ENCODE data around the gene USH1C. TPM values are rescaled to one million over a fixed set of nuclear protein-coding genes. Genes with fewer than 3 reads are reported as not detected.

USH1C gene
- not detected for total RNA-seq

GRCh38 chr11:17544181-17544622, at the start of gene USH1C:
Gene USH1C (minus strand): TSS chr11:17544416. CDS start chr11:17544307, 109 bp downstream.
- H3K9me3 Mint-ChIP-seq = no peaks in the 10 kb centered on the region
- H3K4me3 Mint-ChIP-seq = no peak within 1 kb of the TSS
- no peaks in the 10 kb centered on the region for H3K4me1 Mint-ChIP-seq
- H3K36me3 Mint-ChIP-seq (ENCODE audit: low read depth) = no peaks in the 10 kb centered on the region
- H3K27me3 Mint-ChIP-seq = peaks cover 35% of the 10 kb centered on the region
- ATAC-seq (replicated peaks) = peak; percentile 45
- H3K27ac Mint-ChIP-seq = no peak within 1 kb of the TSS

GRCh38 chr11:17593466-17594245, 49.4 kb upstream of the USH1C start:
- peaks cover 14% of the 10 kb centered on the region for H3K27me3 Mint-ChIP-seq
- no peaks in the 10 kb centered on the region for H3K9me3 Mint-ChIP-seq
- no peak overlapping the region for H3K27ac Mint-ChIP-seq
- no peaks in the 10 kb centered on the region for H3K36me3 Mint-ChIP-seq (ENCODE audit: low read depth)
- no peak for ATAC-seq (replicated peaks)
- H3K4me3 Mint-ChIP-seq = no peak overlapping the region
- H3K4me1 Mint-ChIP-seq = no peaks in the 10 kb centered on the region

DNA sequence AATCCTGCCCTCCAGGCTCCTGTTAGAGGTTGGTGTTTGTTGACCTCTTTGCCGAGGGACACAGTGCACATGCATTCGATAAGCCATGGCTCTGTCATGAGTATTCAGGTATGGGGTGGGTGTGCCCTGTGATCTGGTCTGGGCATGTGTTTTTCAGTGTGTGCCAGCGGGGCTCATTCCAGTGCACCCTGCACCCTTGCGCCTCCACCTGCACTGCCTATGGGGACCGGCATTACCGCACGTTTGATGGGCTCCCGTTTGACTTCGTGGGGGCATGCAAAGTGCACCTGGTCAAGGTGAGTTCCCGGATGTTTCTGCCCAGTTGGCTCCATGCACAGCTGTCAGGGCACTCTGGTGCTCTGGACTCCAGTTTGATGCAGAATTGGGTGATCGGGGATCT, 47.1 kb upstream of the USH1C start:
- no peak for ATAC-seq (replicated peaks)
- Mint-ChIP-seq H3K4me3 (no peak overlapping the region), H3K27ac (no peak overlapping the region), H3K9me3 (no peaks in the 10 kb centered on the region), H3K4me1 (no peaks in the 10 kb centered on the region), H3K36me3 (ENCODE audit: low read depth) (no peaks in the 10 kb centered on the region), H3K27me3 (peaks cover 16% of the 10 kb centered on the region)

DNA sequence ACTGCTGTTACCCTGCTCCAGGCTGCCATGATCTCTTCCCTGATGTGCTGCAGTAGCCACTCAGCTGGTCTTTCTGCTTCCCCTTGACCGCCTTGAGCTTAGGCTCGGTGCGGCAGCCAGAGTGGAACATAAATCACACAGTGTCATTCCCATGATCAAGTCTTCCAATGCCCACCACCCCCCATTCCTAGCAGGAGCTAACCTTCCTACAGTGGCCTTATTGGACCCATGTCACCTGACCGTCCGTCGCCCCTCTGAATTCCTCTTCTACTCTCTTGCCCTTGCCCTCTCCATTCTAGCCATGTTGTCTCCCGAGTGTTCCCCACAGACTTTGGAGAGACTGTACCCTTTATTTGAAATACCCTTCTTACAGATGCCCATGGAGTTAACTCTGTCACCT, 46.2 kb upstream of the USH1C start:
- no peak for ATAC-seq (replicated peaks)
- H3K36me3 Mint-ChIP-seq (ENCODE audit: low read depth) = no peaks in the 10 kb centered on the region
- no peak overlapping the region for H3K4me3 Mint-ChIP-seq
- H3K27ac Mint-ChIP-seq = no peak overlapping the region
- H3K27me3 Mint-ChIP-seq = peaks cover 13% of the 10 kb centered on the region
- no peaks in the 10 kb centered on the region for H3K4me1 Mint-ChIP-seq
- no peaks in the 10 kb centered on the region for H3K9me3 Mint-ChIP-seq

DNA sequence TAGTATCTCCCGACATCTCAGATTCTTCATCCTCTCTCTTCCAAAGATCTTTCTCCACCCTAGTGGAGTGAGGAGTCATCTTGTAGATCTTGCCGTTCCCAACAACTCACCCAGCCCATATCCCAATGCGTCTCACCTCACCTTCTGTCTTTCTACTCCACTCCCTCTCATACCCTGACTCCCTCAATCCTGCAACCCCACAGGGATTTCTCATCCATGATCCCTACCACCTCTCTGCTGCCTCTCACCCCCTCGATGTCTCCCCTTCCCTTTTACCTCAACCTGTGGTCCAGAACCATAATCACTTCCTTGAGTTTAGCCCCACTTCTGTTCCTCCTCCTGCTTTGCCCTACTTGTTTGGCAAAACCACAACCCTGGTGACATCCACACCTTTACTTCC, 44.5 kb upstream of the USH1C start:
- no peak overlapping the region for H3K4me3 Mint-ChIP-seq
- H3K27me3 Mint-ChIP-seq = peaks cover 7% of the 10 kb centered on the region
- H3K36me3 Mint-ChIP-seq (ENCODE audit: low read depth) = no peaks in the 10 kb centered on the region
- H3K9me3 Mint-ChIP-seq = no peaks in the 10 kb centered on the region
- no peak overlapping the region for H3K27ac Mint-ChIP-seq
- ATAC-seq (replicated peaks) = no peak
- H3K4me1 Mint-ChIP-seq = no peaks in the 10 kb centered on the region

DNA sequence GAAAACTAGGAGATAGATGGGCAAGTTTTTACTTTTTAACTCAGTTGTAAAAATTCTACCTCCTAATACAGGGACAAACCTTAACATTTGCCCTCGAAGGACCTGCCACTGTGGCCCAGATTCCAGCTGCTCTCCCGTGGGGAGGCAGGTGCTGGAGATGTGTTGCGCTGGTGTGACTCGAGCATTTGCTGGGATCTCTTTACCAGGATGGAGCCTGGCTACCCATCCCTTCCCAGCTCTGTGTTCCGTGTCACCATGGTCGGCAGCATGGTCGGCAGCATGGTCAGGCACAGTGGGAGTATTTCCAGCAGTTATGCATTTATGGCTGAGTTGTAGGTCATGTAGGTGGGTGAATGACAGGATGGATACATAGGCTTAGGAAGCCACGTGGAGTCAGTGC, 44.0 kb upstream of the USH1C start:
- Mint-ChIP-seq H3K27me3 (peaks cover 7% of the 10 kb centered on the region), H3K27ac (no peak overlapping the region), H3K4me1 (no peaks in the 10 kb centered on the region), H3K4me3 (no peak overlapping the region), H3K36me3 (ENCODE audit: low read depth) (no peaks in the 10 kb centered on the region), H3K9me3 (no peaks in the 10 kb centered on the region)
- no peak for ATAC-seq (replicated peaks)

DNA sequence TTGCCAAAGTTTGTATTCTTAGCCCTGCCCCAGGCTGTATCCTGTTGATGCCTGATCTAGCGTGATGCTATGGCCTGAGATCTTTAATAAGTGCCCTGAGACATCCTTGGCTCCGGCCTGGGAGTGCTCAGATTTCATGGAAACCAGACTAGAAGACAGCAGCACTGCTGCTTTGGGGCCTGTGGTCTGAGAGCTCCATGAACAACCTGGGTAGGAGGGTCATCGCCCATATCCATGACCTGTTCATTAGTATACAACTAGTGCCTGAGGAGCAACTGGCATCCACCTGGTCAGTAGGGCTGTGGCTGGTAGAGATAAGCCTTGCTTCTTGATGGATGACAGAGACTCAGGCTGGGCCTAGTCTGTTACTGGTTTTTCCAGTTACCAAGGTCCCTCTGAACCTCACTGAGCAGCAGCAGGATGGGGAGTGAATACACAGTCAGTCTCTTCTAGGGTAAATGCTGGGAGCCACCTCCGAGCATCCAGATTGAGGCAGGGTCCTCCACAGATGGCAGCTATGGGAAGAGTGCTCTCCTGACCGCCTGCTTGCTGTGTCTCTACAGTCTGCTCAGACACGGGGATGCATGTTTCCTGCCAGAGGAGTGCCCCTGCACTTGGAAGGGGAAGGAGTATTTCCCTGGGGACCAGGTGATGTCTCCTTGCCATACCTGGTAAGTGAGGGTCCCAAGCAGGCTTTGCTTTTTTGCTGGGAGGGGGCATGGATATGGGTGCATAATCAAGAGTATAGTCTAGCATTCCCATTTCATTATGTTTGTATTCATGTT, 41.9 kb upstream of the USH1C start:
- no peaks in the 10 kb centered on the region for H3K9me3 Mint-ChIP-seq

DNA sequence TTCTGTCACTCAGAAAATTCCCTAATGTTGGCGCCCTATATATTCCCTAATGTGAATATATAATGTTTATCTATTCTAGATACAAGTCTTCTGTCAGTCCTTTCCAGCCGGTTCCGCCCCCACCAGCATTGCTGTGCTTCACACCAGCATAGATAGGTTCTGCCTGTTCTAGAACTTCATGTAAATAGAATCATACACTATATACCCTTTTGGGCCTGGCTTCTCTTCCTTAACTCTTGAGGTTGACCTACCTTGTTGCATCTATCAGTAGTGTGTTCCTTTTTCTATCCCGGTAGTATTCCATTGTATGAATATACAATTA, 37.5 kb upstream of the USH1C start:
- no peak for ATAC-seq (replicated peaks)
- H3K9me3 Mint-ChIP-seq = no peaks in the 10 kb centered on the region
- H3K4me1 Mint-ChIP-seq = no peaks in the 10 kb centered on the region
- no peaks in the 10 kb centered on the region for H3K36me3 Mint-ChIP-seq (ENCODE audit: low read depth)
- H3K4me3 Mint-ChIP-seq = no peak overlapping the region
- H3K27ac Mint-ChIP-seq = no peak overlapping the region
- peaks cover 14% of the 10 kb centered on the region for H3K27me3 Mint-ChIP-seq

More for the DNA sequence above, 41.9 kb upstream of the USH1C start:
- Mint-ChIP-seq H3K36me3 (ENCODE audit: low read depth) (no peaks in the 10 kb centered on the region), H3K4me3 (no peak overlapping the region), H3K4me1 (no peaks in the 10 kb centered on the region), H3K27me3 (peaks cover 4% of the 10 kb centered on the region), H3K27ac (no peak overlapping the region)
- ATAC-seq (replicated peaks) = no peak

DNA sequence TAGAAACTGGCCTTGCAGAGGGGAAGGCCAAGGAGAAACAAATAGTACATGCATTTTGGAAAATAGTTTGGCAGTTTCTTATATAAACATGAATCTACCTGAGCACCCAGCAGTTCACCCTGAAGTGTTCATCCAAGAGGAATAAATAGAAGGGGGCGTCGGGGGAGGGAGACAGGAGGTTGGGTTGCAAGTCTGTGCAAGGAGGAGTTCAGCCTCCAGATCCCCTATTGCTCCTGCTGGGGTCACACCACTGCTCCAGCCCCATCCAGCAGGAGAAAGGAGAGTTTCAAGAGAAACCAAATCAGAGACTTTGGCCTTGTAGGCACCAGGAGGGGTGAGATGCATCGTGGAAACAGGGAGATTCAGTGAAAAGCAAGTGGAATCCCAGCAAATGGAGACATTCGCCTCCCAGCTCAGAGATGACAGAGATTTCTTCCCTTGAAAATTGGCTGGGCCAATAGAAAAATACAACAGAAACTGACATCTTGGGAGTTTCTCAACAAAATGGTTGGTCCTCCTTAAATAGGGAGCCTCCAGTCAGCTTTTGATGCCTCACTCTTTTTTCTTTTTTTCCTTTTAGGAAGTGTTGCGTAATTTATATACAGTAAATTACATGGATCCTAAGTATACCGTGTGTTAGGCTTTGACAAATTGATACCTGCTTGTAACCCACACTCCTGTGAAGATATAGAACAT, 37.0 kb upstream of the USH1C start:
- peaks cover 12% of the 10 kb centered on the region for H3K27me3 Mint-ChIP-seq

DNA sequence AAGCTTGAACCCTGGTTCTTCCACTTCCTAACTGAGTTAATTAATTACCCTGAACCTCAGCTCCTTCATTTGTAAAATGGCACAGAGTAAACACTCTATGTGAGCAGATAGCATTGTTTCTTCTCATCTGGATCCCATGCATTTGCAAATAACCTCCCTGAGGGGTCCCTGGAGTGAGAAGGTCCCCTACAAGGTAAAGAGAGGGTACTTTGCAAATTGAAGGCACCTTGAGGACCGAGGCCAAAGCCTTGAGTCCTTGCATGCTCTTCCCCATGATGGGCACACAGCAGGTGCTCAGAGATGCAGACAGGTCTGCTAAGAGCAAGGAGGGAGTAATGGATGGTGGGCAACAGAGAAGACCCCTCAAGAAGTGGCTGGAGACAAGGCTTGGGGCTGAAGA, 36.1 kb upstream of the USH1C start:
- H3K27me3 Mint-ChIP-seq = peaks cover 12% of the 10 kb centered on the region
- ATAC-seq (replicated peaks) = no peak
- H3K4me1 Mint-ChIP-seq = no peaks in the 10 kb centered on the region

More for the DNA sequence above, 37.0 kb upstream of the USH1C start:
- no peak for ATAC-seq (replicated peaks)
- H3K4me3 Mint-ChIP-seq = no peak overlapping the region
- H3K36me3 Mint-ChIP-seq (ENCODE audit: low read depth) = no peaks in the 10 kb centered on the region
- H3K9me3 Mint-ChIP-seq = no peaks in the 10 kb centered on the region
- H3K4me1 Mint-ChIP-seq = no peaks in the 10 kb centered on the region
- H3K27ac Mint-ChIP-seq = no peak overlapping the region

DNA sequence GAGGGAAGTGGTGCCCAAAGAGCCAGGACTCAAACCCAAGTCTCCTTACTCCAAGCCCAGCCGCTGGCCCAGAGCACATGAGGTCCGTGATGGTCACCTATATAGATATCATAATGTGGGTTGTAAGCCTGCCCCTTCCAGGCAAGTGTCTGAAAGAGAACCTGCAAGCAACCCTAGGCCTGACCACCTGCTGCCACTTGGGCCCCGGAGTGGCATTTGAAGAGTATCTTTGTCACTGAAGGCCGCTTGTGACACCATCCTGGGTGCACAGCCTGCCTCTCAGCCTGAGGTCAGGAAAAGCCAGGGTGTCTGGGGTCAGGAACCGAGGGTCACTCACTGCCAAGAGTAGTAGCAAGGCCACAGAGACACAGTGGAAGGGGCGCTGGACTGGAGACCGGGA, 35.2 kb upstream of the USH1C start:
- ATAC-seq (replicated peaks) = no peak
- H3K9me3 Mint-ChIP-seq = no peaks in the 10 kb centered on the region

More for the DNA sequence above, 36.1 kb upstream of the USH1C start:
- H3K27ac Mint-ChIP-seq = no peak overlapping the region
- H3K36me3 Mint-ChIP-seq (ENCODE audit: low read depth) = no peaks in the 10 kb centered on the region
- no peaks in the 10 kb centered on the region for H3K9me3 Mint-ChIP-seq
- no peak overlapping the region for H3K4me3 Mint-ChIP-seq

DNA sequence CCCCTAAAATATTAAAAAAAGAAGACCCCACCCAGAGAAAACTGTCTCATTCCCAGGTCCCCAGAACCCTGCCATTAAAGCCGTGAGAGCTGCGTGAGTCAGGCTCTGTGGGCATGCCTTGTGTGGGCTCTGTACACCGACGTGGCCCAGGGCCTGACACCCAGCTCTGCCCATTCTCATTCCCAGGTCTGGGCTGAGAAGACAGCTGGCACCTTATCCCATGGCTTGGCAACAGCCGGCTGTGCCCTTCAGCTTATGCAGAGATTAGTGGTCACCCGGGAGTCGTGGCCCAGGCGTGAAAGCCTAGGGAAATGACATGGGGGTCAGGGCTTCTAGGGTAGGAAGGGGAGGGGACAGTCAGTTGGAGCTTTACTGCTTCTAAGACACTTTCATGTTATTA, 34.7 kb upstream of the USH1C start:
- H3K4me1 Mint-ChIP-seq = no peaks in the 10 kb centered on the region
- H3K27me3 Mint-ChIP-seq = peaks cover 15% of the 10 kb centered on the region
- H3K27ac Mint-ChIP-seq = no peak overlapping the region
- no peak for ATAC-seq (replicated peaks)
- H3K36me3 Mint-ChIP-seq (ENCODE audit: low read depth) = no peaks in the 10 kb centered on the region
- no peaks in the 10 kb centered on the region for H3K9me3 Mint-ChIP-seq
- no peak overlapping the region for H3K4me3 Mint-ChIP-seq

More for the DNA sequence above, 35.2 kb upstream of the USH1C start:
- Mint-ChIP-seq H3K36me3 (ENCODE audit: low read depth) (no peaks in the 10 kb centered on the region), H3K27me3 (peaks cover 15% of the 10 kb centered on the region), H3K4me3 (no peak overlapping the region), H3K4me1 (no peaks in the 10 kb centered on the region), H3K27ac (no peak overlapping the region)

- H3K27ac Mint-ChIP-seq = no peak overlapping the region
- H3K4me3 Mint-ChIP-seq = no peak overlapping the region
- ATAC-seq (replicated peaks) = no peak
- no peaks in the 10 kb centered on the region for H3K9me3 Mint-ChIP-seq
- no peaks in the 10 kb centered on the region for H3K4me1 Mint-ChIP-seq
- H3K36me3 Mint-ChIP-seq (ENCODE audit: low read depth) = no peaks in the 10 kb centered on the region
- H3K27me3 Mint-ChIP-seq = peaks cover 15% of the 10 kb centered on the region
Observed at GRCh38 chr11:17578296-17578695, 34.1 kb upstream of the USH1C start.

GRCh38 chr11:17575431-17576425, 31.5 kb upstream of the USH1C start:
- no peaks in the 10 kb centered on the region for H3K4me1 Mint-ChIP-seq
- H3K9me3 Mint-ChIP-seq = no peaks in the 10 kb centered on the region
- no peak for ATAC-seq (replicated peaks)
- peaks cover 20% of the 10 kb centered on the region for H3K27me3 Mint-ChIP-seq
- H3K36me3 Mint-ChIP-seq (ENCODE audit: low read depth) = no peaks in the 10 kb centered on the region
- H3K27ac Mint-ChIP-seq = no peak overlapping the region
- no peak overlapping the region for H3K4me3 Mint-ChIP-seq

All from activated T-helper 17 cell treated with anti-CD3 and anti-CD28 coated beads, Interleukin-2, amount 50 U/mL, for 72 hours (primary cell).